Suprapubic skin (tissue), 4 donors: ENCODE data around the gene LRRC18. TPM values are rescaled to one million over a fixed set of nuclear protein-coding genes. Genes with fewer than 3 reads are reported as not detected.

Source experiments
- DNase-seq, 2 donors: peaks; one replicate each; pipeline ENCODE4 v3.0.0-alpha.2; 2019; ENCODE audit warnings: low spot score in 2 of 2
- H3K27ac ChIP-seq: fragments of 200-600 bp; sonication (generic); one replicate; pipeline ENCODE4 v1.5.1; 2019
- H3K27me3 ChIP-seq: fragments of 200-600 bp; sonication (generic); one replicate; pipeline ENCODE4 v1.5.1; 2019
- H3K36me3 ChIP-seq: fragments of 200-600 bp; sonication (generic); one replicate; pipeline ENCODE4 v1.5.1; 2019
- H3K4me1 ChIP-seq: fragments of 200-600 bp; sonication (generic); one replicate; pipeline ENCODE4 v1.5.1; 2019
- H3K4me3 ChIP-seq: fragments of 200-600 bp; sonication (generic); one replicate; pipeline ENCODE4 v1.5.1; 2019; ENCODE audit warnings: mild to moderate bottlenecking
- H3K9me3 ChIP-seq: fragments of 200-600 bp; sonication (generic); one replicate; pipeline ENCODE4 v1.5.1; 2019
- CTCF ChIP-seq, 2 donors: fragments of 200-600 bp in 1 of 2; fragments of 450-650 bp in 1 of 2; sonication (generic) in 1 of 2; IDR thresholded peaks; one replicate each; pipeline ENCODE4 v1.5.1; 2016 to 2019; ENCODE audit warnings: antibody characterized with exemption in 2 of 2, mild to moderate bottlenecking in 1 of 2, moderate library complexity in 1 of 2
- EP300 ChIP-seq: sonication (generic); formaldehyde crosslinking; IDR thresholded peaks from one replicate; pipeline ENCODE4 v1.6.1; 2017; ENCODE audit warnings: antibody characterized with exemption
- POLR2A ChIP-seq, 2 donors: fragments of 450-650 bp; IDR thresholded peaks; one replicate each; pipeline ENCODE4 v1.6.1; 2017; ENCODE audit warnings: antibody characterized with exemption in 2 of 2, mild to moderate bottlenecking in 2 of 2, moderate library complexity in 2 of 2
- POLR2AphosphoS5 ChIP-seq, 3 donors: sonication (generic); formaldehyde crosslinking; IDR thresholded peaks; one replicate each; pipeline ENCODE4 v1.6.1; 2017; ENCODE audit warnings: antibody characterized with exemption in 3 of 3
- WGBS: methylation state at CpG from one replicate; pipeline ENCODE4 v1.1.5; 2018; 5-methylcytosine and 5-hydroxymethylcytosine counted together
- total RNA-seq, 4 donors: library from RNA; depleted of rRNA; stranded (reverse); fragments of >200 nt; gene quantifications; one replicate each; pipeline ENCODE4 v1.1.0, GENCODE V29; 2016

The LRRC18 gene
- total RNA-seq, 4 donors from 2014 or later, result not detected

- WGBS, result 93% methylated on average over 7 of the region's 7 CpGs
- DNase-seq, result peak in 1 of 2 donors; percentile 29
- H3K4me3 ChIP-seq, result no peak overlapping the region
Observed at GRCh38 chr10:48902096-48902495, 37.5 kb downstream of the LRRC18 start.

DNA sequence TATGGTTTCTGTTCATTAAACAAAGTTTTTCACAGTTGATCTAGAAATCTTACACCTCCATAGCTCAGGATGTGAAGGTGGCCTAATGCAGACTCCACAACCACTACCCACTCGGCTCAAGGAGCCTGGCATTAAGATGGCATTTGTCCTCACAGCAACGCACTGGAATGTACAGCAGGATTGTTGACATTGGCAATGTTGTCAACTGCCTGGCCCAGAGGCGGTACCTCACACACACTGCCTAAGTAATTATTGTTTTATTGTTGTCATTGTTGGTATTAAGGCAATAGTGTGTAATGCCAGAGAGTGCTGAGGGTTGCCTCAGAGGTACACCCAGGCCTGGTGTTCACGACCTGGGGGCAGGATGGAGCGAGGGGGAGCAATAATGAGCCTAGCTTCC, 38.3 kb downstream of the LRRC18 start:
- H3K27me3 ChIP-seq, result no peaks in the 10 kb centered on the region
- peak overlapping the region; percentile 46 for H3K27ac ChIP-seq
- peaks cover 6% of the 10 kb centered on the region for H3K4me1 ChIP-seq
- WGBS, result 75% methylated on average over 5 of the region's 5 CpGs
- no peaks in the 10 kb centered on the region for H3K9me3 ChIP-seq
- no peak overlapping the region for H3K4me3 ChIP-seq
- no peak for DNase-seq
- TF ChIP-seq POLR2A (IDR thresholded peaks at IDR 0.05) (no peak), CTCF (IDR thresholded peaks at IDR 0.05) (no peak), POLR2AphosphoS5 (IDR thresholded peaks at IDR 0.05) (no peak), EP300 (no peak)
- H3K36me3 ChIP-seq, result no peaks in the 10 kb centered on the region

More at GRCh38 chr10:48902096-48902495, 37.5 kb downstream of the LRRC18 start:
- no peaks in the 10 kb centered on the region for H3K27me3 ChIP-seq
- H3K4me1 ChIP-seq, result no peaks in the 10 kb centered on the region
- TF ChIP-seq POLR2A (IDR thresholded peaks at IDR 0.05), result no peak
- TF ChIP-seq EP300, result no peak
- TF ChIP-seq POLR2AphosphoS5 (IDR thresholded peaks at IDR 0.05), result no peak
- TF ChIP-seq CTCF (IDR thresholded peaks at IDR 0.05), result no peak
- no peak overlapping the region for H3K27ac ChIP-seq
- H3K9me3 ChIP-seq, result no peaks in the 10 kb centered on the region
- H3K36me3 ChIP-seq, result no peaks in the 10 kb centered on the region

DNA sequence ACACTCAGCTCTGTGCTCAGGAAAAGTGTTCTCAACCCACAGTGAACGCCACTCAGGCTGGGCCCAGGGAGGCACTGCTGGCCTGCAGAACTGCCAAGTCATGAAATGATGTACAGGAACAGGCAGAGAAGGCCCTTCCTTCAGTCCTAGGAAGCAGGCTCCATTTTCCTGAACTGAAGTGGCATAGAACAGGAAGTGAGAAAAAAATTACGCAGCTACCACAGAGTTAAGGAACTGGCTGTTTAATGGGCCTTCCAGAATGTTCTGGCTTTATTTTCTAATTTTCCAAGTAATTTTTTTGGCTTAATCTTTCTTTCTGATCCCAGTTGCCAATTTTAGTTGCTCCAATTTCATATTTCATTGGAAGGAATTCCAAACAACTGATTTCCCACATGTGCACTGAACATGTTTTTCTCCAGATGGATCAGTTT, 39.3 kb downstream of the LRRC18 start:
- WGBS, result 69% methylated on average over 2 of the region's 2 CpGs
- Histone ChIP-seq H3K9me3 (no peaks in the 10 kb centered on the region), H3K27ac (peak overlapping the region; percentile 46), H3K27me3 (no peaks in the 10 kb centered on the region), H3K4me1 (peaks cover 7% of the 10 kb centered on the region), H3K4me3 (no peak overlapping the region), H3K36me3 (no peaks in the 10 kb centered on the region)
- peak in 1 of 2 donors; percentile 31 for DNase-seq
- TF ChIP-seq POLR2AphosphoS5 (IDR thresholded peaks at IDR 0.05) (no peak), CTCF (IDR thresholded peaks at IDR 0.05) (no peak), POLR2A (IDR thresholded peaks at IDR 0.05) (no peak), EP300 (no peak)

- Histone ChIP-seq H3K27ac (peak overlapping the region; percentile 46), H3K9me3 (no peaks in the 10 kb centered on the region)
Observed at GRCh38 chr10:48899781-48900180, 39.9 kb downstream of the LRRC18 start.

GRCh38 chr10:48898426-48898825, 41.2 kb downstream of the LRRC18 start:
- TF ChIP-seq EP300 (no peak), POLR2AphosphoS5 (IDR thresholded peaks at IDR 0.05) (no peak), CTCF (IDR thresholded peaks at IDR 0.05) (no peak), POLR2A (IDR thresholded peaks at IDR 0.05) (no peak)
- no peaks in the 10 kb centered on the region for H3K27me3 ChIP-seq
- 100% methylated on average over 1 of the region's 1 CpG for WGBS
- no peak for DNase-seq
- no peaks in the 10 kb centered on the region for H3K36me3 ChIP-seq
- no peak overlapping the region for H3K4me3 ChIP-seq
- H3K27ac ChIP-seq, result no peak overlapping the region
- no peaks in the 10 kb centered on the region for H3K9me3 ChIP-seq
- H3K4me1 ChIP-seq, result peaks cover 13% of the 10 kb centered on the region

More at GRCh38 chr10:48899781-48900180, 39.9 kb downstream of the LRRC18 start:
- Histone ChIP-seq H3K4me3 (no peak overlapping the region), H3K4me1 (peaks cover 11% of the 10 kb centered on the region), H3K36me3 (no peaks in the 10 kb centered on the region), H3K27me3 (no peaks in the 10 kb centered on the region)
- peak in 1 of 2 donors; percentile 36 for DNase-seq
- TF ChIP-seq CTCF (IDR thresholded peaks at IDR 0.05) (no peak), POLR2A (IDR thresholded peaks at IDR 0.05) (no peak), POLR2AphosphoS5 (IDR thresholded peaks at IDR 0.05) (no peak), EP300 (no peak)
- 93% methylated on average over 7 of the region's 8 CpGs for WGBS
